H1 (cell line): ENCODE measurements around the gene ZNF700. TPM values are rescaled to one million over a fixed set of nuclear protein-coding genes. Genes with fewer than 3 reads are reported as not detected.

Experiments used
- BACH1 ChIP-seq: IDR thresholded peaks from 2 replicates; pipeline ENCODE4 v1.6.1; 2012; ENCODE audit warnings: low read length, improper control_type of control experiment
- HDAC2 ChIP-seq, 2 experiments: fragments of 300-600 bp in 1 of 2; sonication (generic) in 1 of 2; IDR thresholded peaks; 2 replicates each; pipeline ENCODE4 v1.6.1; 2011 to 2012; ENCODE audit warnings: low read depth in 2 of 2, low read length in 2 of 2, mild to moderate bottlenecking in 2 of 2, moderate library complexity in 2 of 2, borderline replicate concordance in 1 of 2, inconsistent platforms in 1 of 2
- NANOG ChIP-seq: IDR thresholded peaks from 2 replicates; pipeline ENCODE4 v1.6.1; 2011; ENCODE audit warnings: low read length, low read depth, mild to moderate bottlenecking, inconsistent platforms; ENCODE audit not compliant: insufficient read depth, poor library complexity, severe bottlenecking
- NRF1 ChIP-seq: IDR thresholded peaks from 2 replicates; pipeline ENCODE4 v1.6.1; 2011; ENCODE audit warnings: mild to moderate bottlenecking, low read depth, low read length, improper control_type of control experiment
- RXRA ChIP-seq: IDR thresholded peaks from 2 replicates; pipeline ENCODE4 v1.6.1; 2011; ENCODE audit warnings: low read depth, mild to moderate bottlenecking, low read length, moderate library complexity; ENCODE audit not compliant: insufficient read depth
- SP1 ChIP-seq: IDR thresholded peaks from 2 replicates; pipeline ENCODE4 v1.6.1; 2011; ENCODE audit warnings: low read depth, low read length
- SP2 ChIP-seq: IDR thresholded peaks from 2 replicates; pipeline ENCODE4 v1.6.1; 2012; ENCODE audit warnings: mild to moderate bottlenecking, low read length, inconsistent platforms
- TCF12 ChIP-seq: IDR thresholded peaks from 2 replicates; pipeline ENCODE4 v1.6.1; 2011; ENCODE audit warnings: low read depth, mild to moderate bottlenecking, low read length
- polyA plus RNA-seq, 7 experiments: library from polyadenylated mRNA; depleted of rRNA in 3 of 7; stranded (reverse) in 5 of 7; unstranded in 2 of 7; fragments of >200 nt in 5 of 7; fragments of 200-250 nt in 2 of 7; gene quantifications; 1 replicate in 5 of 7; 2 replicates in 1 of 7; 4 replicates in 1 of 7; pipeline versions ENCODE4 v1.2.1 to v1.2.3, GENCODE V29; 2011 to 2013; ENCODE audit warnings: missing spikeins in 2 of 7, mixed read lengths in 2 of 7
- total RNA-seq: library from RNA; stranded (reverse); fragmentation: NEBNext Ultra II Directional; extraction: Animal tissue kit (Norgen Biotek cat#: 25700); gene quantifications from 2 replicates; pipeline ENCODE4 v1.2.1, GENCODE V29; 2021
- TF ChIP-seq, protein P1 (sequence below): fragments of 300-600 bp; sonication (generic); IDR thresholded peaks from 2 replicates; pipeline ENCODE4 v1.7.1; 2012; ENCODE audit warnings: low read length, moderate library complexity, mild to moderate bottlenecking, inconsistent platforms; ENCODE audit not compliant: insufficient replicate concordance

Gene ZNF700
- total and polyA plus RNA-seq, 2 of the 8 experiments (the other 6 are each of a cell fraction or from before 2014, with no cell fraction given), result 3.0 to 10.5 TPM

- TF ChIP-seq, protein P1, sequence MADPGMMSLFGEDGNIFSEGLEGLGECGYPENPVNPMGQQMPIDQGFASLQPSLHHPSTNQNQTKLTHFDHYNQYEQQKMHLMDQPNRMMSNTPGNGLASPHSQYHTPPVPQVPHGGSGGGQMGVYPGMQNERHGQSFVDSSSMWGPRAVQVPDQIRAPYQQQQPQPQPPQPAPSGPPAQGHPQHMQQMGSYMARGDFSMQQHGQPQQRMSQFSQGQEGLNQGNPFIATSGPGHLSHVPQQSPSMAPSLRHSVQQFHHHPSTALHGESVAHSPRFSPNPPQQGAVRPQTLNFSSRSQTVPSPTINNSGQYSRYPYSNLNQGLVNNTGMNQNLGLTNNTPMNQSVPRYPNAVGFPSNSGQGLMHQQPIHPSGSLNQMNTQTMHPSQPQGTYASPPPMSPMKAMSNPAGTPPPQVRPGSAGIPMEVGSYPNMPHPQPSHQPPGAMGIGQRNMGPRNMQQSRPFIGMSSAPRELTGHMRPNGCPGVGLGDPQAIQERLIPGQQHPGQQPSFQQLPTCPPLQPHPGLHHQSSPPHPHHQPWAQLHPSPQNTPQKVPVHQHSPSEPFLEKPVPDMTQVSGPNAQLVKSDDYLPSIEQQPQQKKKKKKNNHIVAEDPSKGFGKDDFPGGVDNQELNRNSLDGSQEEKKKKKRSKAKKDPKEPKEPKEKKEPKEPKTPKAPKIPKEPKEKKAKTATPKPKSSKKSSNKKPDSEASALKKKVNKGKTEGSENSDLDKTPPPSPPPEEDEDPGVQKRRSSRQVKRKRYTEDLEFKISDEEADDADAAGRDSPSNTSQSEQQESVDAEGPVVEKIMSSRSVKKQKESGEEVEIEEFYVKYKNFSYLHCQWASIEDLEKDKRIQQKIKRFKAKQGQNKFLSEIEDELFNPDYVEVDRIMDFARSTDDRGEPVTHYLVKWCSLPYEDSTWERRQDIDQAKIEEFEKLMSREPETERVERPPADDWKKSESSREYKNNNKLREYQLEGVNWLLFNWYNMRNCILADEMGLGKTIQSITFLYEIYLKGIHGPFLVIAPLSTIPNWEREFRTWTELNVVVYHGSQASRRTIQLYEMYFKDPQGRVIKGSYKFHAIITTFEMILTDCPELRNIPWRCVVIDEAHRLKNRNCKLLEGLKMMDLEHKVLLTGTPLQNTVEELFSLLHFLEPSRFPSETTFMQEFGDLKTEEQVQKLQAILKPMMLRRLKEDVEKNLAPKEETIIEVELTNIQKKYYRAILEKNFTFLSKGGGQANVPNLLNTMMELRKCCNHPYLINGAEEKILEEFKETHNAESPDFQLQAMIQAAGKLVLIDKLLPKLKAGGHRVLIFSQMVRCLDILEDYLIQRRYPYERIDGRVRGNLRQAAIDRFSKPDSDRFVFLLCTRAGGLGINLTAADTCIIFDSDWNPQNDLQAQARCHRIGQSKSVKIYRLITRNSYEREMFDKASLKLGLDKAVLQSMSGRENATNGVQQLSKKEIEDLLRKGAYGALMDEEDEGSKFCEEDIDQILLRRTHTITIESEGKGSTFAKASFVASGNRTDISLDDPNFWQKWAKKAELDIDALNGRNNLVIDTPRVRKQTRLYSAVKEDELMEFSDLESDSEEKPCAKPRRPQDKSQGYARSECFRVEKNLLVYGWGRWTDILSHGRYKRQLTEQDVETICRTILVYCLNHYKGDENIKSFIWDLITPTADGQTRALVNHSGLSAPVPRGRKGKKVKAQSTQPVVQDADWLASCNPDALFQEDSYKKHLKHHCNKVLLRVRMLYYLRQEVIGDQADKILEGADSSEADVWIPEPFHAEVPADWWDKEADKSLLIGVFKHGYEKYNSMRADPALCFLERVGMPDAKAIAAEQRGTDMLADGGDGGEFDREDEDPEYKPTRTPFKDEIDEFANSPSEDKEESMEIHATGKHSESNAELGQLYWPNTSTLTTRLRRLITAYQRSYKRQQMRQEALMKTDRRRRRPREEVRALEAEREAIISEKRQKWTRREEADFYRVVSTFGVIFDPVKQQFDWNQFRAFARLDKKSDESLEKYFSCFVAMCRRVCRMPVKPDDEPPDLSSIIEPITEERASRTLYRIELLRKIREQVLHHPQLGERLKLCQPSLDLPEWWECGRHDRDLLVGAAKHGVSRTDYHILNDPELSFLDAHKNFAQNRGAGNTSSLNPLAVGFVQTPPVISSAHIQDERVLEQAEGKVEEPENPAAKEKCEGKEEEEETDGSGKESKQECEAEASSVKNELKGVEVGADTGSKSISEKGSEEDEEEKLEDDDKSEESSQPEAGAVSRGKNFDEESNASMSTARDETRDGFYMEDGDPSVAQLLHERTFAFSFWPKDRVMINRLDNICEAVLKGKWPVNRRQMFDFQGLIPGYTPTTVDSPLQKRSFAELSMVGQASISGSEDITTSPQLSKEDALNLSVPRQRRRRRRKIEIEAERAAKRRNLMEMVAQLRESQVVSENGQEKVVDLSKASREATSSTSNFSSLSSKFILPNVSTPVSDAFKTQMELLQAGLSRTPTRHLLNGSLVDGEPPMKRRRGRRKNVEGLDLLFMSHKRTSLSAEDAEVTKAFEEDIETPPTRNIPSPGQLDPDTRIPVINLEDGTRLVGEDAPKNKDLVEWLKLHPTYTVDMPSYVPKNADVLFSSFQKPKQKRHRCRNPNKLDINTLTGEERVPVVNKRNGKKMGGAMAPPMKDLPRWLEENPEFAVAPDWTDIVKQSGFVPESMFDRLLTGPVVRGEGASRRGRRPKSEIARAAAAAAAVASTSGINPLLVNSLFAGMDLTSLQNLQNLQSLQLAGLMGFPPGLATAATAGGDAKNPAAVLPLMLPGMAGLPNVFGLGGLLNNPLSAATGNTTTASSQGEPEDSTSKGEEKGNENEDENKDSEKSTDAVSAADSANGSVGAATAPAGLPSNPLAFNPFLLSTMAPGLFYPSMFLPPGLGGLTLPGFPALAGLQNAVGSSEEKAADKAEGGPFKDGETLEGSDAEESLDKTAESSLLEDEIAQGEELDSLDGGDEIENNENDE, result no peak
- TF ChIP-seq HDAC2 (IDR thresholded peaks at IDR 0.05; ENCODE audit: borderline replicate concordance in 1 of 2, low read depth in 2 of 2, low read length in 2 of 2), result no peak
- no peak for TF ChIP-seq NRF1
- no peak for TF ChIP-seq RXRA
- no peak for TF ChIP-seq SP2
- no peak for TF ChIP-seq SP1
- TF ChIP-seq TCF12, result no peak
- no peak for TF ChIP-seq BACH1
- no peak for TF ChIP-seq NANOG
These were observed 57.6 kb downstream of the ZNF700 start (continued) for GRCh38 chr19:11982526-11982925.
